ENCODE data around the gene ANAPC16.

ANAPC16 gene

GRCh38 chr10:72235544-72236279 lies 19.9 kb downstream of the ANAPC16 start:
- DNase-seq (ENCODE audit: low read depth, low spot score) = no peak
- ChIA-PET CTCF (interaction anchor here (1.2 to 1.5 kb wide), 2 partner anchors 12 to 339 kb away, joined by 3 to 6 read pairs; no protein-coding TSS in a partner anchor), POLR2A (no interaction called here)
- TF ChIP-seq, protein P1, sequence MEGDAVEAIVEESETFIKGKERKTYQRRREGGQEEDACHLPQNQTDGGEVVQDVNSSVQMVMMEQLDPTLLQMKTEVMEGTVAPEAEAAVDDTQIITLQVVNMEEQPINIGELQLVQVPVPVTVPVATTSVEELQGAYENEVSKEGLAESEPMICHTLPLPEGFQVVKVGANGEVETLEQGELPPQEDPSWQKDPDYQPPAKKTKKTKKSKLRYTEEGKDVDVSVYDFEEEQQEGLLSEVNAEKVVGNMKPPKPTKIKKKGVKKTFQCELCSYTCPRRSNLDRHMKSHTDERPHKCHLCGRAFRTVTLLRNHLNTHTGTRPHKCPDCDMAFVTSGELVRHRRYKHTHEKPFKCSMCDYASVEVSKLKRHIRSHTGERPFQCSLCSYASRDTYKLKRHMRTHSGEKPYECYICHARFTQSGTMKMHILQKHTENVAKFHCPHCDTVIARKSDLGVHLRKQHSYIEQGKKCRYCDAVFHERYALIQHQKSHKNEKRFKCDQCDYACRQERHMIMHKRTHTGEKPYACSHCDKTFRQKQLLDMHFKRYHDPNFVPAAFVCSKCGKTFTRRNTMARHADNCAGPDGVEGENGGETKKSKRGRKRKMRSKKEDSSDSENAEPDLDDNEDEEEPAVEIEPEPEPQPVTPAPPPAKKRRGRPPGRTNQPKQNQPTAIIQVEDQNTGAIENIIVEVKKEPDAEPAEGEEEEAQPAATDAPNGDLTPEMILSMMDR (IDR thresholded peaks at IDR 0.05; ENCODE audit: insufficient read depth, low read length, missing control alignments) = no peak
- no peak overlapping the region for H3K4me3 ChIP-seq (ENCODE audit: low read depth, low read length)

DNA sequence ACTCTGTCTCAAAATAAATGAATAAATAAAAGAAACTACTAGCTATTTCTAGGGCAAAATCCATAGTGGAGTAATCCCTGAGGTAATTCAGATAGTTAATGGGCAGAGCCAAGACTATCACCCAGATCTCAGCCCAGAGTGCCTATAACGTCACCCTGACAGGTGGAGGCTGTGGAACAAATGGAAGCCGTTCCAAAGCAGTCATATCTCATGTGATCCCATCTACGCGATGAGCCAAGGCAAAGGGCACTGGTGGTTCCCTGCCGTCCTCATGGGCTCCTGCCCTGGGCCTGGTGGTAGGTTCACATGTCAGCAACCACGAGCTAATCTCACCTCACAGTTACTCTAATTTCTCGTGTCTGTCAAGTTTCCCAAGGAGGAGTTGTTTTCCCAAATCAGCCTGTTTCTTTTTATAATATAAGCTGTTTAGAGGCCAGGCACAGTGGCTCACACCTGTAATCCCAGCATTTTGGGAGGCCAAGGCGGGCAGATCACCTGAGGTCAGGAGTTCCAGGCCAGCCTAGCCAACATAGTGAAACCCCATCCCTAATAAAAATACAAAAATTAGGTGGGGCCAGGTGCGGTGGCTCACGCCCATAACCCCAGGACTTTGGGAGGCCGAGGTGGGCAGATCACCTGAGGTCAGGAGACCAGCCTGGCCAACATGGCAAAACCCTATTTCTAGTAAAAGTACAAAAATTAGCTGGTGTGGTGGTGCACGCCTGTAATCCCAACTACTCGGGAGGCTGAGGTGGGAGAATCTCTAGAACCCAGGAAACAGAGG lies 22.8 kb downstream of the ANAPC16 start:
- ChIA-PET CTCF (interaction anchor here (0.8 to 2.1 kb wide), 7 partner anchors 9 to 190 kb away, joined by 3 to 8 read pairs (median 4); no protein-coding TSS in a partner anchor), POLR2A (no interaction called here)
- no peak overlapping the region for H3K4me3 ChIP-seq (ENCODE audit: low read depth, low read length)
- no peak for DNase-seq (ENCODE audit: low read depth, low spot score)
- TF ChIP-seq, protein P1 (IDR thresholded peaks at IDR 0.05; ENCODE audit: insufficient read depth, low read length, missing control alignments) = no peak

- no peak overlapping the region for H3K4me3 ChIP-seq (ENCODE audit: low read depth, low read length)
- ChIA-PET POLR2A (no interaction called here), CTCF (interaction anchor here (1.0 to 1.6 kb wide), 2 partner anchors 17 to 343 kb away, joined by 3 to 4 read pairs; no protein-coding TSS in a partner anchor)
- TF ChIP-seq, protein P1 (IDR thresholded peaks at IDR 0.05; ENCODE audit: insufficient read depth, low read length, missing control alignments) = no peak
- no peak for DNase-seq (ENCODE audit: low read depth, low spot score)
These were observed 23.6 kb downstream of the ANAPC16 start for GRCh38 chr10:72239409-72239808.

DNA sequence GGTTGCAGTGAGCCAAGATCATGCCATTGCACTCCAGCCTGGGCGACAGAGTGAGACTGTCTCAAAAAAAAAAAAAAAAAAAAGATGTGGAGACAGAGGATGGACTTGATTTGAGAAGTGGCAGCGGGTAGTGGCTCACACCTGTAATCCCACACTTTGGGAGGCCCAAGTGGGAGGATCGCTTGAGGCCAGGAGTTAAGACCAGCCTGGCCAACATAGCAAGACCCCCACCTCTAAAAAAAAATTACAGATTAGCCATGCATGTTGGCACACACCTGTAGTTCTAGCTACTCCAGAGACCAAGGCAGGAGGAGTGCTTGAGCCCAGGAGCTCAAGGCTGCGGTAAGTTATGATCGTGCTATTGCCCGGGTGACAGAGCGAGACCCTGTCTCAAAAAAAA lies 24.6 kb downstream of the ANAPC16 start:
- TF ChIP-seq, protein P1 (IDR thresholded peaks at IDR 0.05; ENCODE audit: insufficient read depth, low read length, missing control alignments) = no peak
- ChIA-PET CTCF (interaction anchor here (1.0 to 1.6 kb wide), 3 partner anchors 10 to 344 kb away, joined by 3 to 4 read pairs (median 4); no protein-coding TSS in a partner anchor), POLR2A (no interaction called here)
- no peak overlapping the region for H3K4me3 ChIP-seq (ENCODE audit: low read depth, low read length)
- no peak for DNase-seq (ENCODE audit: low read depth, low spot score)

- POLR2A ChIA-PET = interaction anchor here (0.6 kb wide), 1 partner anchor 30 kb away, joined by 4 read pairs; no protein-coding TSS in a partner anchor
- CTCF ChIA-PET = interaction anchor here (0.6 to 1.6 kb wide), 3 partner anchors 9 to 18 kb away, joined by 3 to 4 read pairs (median 3); no protein-coding TSS in a partner anchor
These were observed 26.0 kb downstream of the ANAPC16 start for GRCh38 chr10:72241691-72242252.

More at GRCh38 chr10:72241691-72242252, 26.0 kb downstream of the ANAPC16 start:
- TF ChIP-seq, protein P1 (IDR thresholded peaks at IDR 0.05; ENCODE audit: insufficient read depth, low read length, missing control alignments) = no peak
- H3K4me3 ChIP-seq (ENCODE audit: low read depth, low read length) = no peak overlapping the region
- DNase-seq (ENCODE audit: low read depth, low spot score) = no peak
